Measurements from ENCODE around the gene ZNF276.

GRCh38 chr16:89742948-89743347 is 21.6 kb downstream of the ZNF276 start:
- TF ChIP-seq CTCF (IDR thresholded peaks at IDR 0.05; ENCODE audit: low read depth, low read length) (no peak), EZH2phosphoT487 (IDR thresholded peaks at IDR 0.05; ENCODE audit: low read depth) (no peak)

All from OCI-LY3 (cell line).